Measurements from ENCODE around the gene AMBRA1.
A peak's percentile ranks its signal among the peaks of the same experiment; 100 is the strongest.

The AMBRA1 gene

GRCh38 chr11:46393759-46394158 lies 200.1 kb downstream of the AMBRA1 start:
- no peak for DNase-seq (ENCODE audit: low read depth)

GRCh38 chr11:46393231-46393616 lies 200.6 kb downstream of the AMBRA1 start:
- DNase-seq (ENCODE audit: low read depth): no peak

GRCh38 chr11:46392421-46393230 lies 201.2 kb downstream of the AMBRA1 start:
- peak; percentile 84 for DNase-seq (ENCODE audit: low read depth)

GRCh38 chr11:46391578-46392420 lies 202.0 kb downstream of the AMBRA1 start, which contains the start of gene CHRM4:
TSS of gene CHRM4 (minus strand) at chr11:46391776. CDS start at chr11:46386557, 5,219 bp downstream.
- peak; percentile 54 for DNase-seq (ENCODE audit: low read depth)

- no peak for DNase-seq (ENCODE audit: low read depth)
Observed at GRCh38 chr11:46391186-46391577, 202.6 kb downstream of the AMBRA1 start.

GRCh38 chr11:46390331-46391171 lies 203.3 kb downstream of the AMBRA1 start:
- no peak for DNase-seq (ENCODE audit: low read depth)

DNA sequence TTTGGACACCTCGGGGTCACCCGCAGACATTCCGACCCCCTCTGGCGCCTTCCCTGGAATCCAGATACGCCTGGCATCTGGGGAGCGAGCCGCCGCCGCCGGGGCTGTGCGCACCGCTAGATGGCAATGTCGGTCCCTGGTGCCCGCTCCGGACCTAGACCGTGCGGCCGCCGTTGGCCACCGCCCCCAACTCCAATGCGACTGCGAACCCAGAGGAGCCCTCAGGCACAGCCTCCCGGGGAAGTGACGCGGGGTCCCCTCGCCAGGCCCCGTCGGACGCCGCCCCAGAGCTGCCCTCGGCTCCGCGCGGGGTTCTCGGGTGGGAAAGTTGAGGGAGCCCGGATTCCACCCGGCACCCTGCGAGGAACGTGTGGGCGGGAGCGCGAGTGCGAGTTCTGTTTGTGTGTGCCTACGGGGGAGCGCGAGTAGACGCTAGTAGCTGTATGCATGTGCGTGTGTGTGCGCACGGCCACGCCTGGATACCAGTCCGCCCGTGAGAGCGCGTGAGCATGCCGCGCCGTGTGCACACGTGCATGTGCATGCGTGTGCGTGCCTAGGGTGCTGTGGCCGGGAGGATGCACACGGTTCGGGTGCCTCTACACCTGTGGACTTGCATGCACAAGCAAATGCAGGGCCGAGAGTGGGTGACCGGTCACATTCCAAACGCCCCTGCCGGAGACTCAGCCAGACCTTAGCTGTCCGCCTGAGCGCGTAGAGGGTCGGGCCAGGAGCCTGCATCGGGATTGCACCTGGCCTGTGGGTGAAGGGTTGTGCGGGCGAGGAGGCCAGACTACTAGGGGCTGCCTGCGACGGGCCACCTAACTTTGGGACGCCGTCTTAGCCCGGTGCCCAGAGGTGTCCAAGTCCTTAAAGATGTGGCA lies 204.1 kb downstream of the AMBRA1 start:
- peak; percentile 70 for DNase-seq (ENCODE audit: low read depth)

- no peak for DNase-seq (ENCODE audit: low read depth)
Observed at GRCh38 chr11:46388619-46389449, 205.0 kb downstream of the AMBRA1 start.

DNA sequence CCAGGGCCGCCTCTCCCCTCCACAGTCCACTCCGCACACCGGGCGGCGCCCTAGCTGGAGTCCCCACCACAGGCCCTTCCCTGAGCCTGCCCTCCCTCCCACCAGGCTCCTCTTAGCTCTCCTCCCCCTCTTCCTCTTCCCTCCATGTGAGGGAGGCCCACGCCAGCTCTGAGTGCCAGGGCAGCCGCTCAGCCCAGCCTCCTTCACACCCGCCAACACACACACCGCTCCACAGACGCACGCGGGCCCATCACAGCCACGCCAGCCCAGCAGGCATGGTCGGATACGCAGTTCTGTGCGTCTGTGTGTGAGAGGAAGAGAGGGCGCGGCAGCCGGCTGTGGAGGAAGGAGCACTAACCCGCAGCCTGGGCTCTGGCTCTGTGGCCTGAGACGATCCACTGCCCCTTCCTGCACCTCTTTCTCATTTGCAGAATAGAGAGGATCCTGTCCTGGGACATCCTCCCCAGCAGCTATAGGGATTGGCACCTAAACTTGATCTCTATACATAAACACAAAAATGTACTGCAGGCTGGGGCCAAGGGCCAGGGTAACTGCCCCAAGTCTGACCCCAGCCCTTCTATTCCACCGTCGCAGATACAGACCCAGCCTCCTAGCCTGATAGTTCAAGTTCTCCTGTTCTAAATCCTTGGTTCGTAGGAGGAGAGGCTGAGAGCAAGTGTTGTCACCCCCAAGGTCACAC lies 205.8 kb downstream of the AMBRA1 start:
- no peak for DNase-seq (ENCODE audit: low read depth)

GRCh38 chr11:46387456-46387855 lies 206.4 kb downstream of the AMBRA1 start:
- no peak for DNase-seq (ENCODE audit: low read depth)

DNA sequence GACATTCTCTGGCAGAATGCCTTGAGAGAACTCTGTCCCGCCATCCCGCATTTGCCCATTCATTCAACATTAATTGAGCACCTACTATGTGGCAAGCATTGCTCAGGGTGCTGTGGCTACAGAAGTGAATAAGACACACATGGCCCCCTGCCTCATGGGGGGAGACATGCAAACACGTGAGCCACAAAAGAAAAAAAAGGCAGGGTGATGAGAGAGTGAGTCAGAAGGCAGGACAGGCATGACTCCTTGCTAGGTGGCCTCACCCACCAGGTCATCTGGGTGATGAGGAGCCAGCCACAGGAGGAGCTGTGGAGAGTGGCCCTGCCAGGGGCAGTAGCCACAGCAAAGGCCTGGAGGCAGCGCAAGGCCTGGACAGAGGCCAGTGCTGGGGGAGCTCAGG lies 207.1 kb downstream of the AMBRA1 start:
- peak; percentile 34 for DNase-seq (ENCODE audit: low read depth)

DNA sequence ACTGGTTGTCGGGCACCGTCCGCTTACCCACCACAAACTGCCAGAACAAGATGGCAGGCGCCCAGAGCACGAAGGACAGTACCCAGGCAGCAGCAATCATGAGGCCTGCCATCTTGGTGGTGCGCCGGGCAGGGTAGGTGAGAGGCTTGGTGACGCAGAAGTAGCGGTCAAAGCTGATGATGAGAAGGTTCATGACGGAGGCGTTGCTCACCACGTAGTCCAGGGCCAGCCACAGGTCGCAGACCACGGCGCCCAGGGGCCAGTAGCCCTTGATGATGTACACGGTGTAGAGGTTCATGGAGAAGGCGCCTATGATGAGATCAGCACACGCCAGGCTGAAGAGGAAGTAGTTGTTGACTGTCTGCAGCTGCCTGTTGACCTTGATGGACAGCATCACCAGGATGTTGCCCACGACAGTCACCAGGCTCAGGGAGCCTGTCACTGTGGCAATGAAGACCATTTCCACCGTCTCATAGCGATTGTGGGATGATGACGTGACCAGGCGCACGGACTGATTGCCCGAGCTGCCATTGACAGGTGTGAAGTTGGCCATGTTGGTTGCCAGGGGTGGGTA lies 207.7 kb downstream of the AMBRA1 start:
- DNase-seq (ENCODE audit: low read depth): no peak

DNA sequence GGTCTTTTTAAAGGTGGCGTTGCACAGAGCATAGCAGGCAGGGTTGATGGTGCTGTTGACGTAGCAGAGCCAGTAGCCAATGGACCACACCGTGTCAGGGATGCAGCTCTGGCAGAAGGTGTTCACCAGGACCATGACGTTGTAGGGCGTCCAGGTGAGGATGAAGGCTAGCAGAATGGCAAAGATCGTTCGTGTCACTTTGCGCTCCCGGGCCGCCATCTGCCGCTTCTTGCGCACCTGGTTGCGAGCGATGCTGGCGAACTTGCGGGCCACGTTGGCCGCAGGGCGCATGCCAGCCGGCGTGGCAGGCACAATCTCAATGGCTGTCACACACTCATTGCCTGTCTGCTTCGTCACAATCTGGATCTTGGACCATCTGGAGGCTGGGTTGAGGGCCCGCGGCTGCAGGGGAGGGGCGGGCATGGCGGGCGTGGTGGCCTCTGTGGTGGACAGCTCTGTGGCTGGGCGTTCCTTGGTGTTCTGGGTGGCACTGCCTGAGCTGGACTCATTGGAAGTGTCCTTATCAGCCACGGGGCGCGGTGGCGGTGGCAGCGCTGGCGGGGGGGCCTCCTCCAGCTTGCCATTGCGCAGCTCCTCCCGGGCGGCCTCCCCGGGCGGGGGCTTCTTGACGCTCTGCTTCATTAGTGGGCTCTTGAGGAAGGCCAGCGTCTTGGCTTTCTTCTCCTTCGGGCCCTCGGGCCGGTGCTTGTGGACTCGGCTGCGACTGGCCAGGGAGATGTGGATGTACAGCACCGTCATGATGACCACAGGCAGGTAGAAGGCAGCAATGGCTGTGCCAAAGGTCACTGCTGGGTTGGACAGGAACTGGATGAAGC lies 208.4 kb downstream of the AMBRA1 start:
- no peak for DNase-seq (ENCODE audit: low read depth)

DNA sequence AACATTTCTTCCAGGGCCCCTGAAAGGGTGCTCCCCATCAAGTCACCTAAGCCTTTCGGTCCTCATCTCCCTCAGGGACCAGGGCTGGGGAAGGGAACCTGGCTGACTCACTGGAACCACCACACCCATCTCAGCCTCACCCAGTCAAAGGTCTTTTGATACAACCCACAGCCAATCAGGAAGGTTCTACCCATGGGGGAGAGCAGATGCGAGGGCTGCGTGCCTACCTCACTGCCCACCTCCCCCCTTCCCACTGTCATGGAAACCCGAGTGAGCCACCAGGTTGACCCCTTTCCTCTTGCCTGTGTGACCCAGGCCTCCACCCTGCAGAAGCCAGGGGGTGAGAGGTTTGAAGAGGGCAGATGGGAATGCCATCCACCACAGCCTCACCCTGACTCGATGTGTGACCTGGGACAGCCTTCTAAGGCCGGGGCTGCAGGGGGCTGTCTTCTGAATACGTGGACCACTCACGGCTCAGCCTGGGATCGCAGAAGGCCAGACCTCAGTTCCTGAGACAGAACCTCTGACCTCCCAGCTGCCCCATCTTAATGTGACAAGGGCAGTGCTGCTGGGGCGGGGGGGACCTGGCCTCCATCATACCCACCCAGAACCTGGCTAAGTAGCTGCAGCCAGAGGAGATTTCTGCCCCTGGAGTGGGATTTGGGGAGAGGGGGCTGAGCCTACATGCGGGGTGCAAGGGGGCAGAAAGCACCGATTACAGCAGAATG lies 209.7 kb downstream of the AMBRA1 start:
- DNase-seq (ENCODE audit: low read depth): no peak

GRCh38 chr11:46383404-46383758 lies 210.4 kb downstream of the AMBRA1 start:
- DNase-seq (ENCODE audit: low read depth): no peak

DNA sequence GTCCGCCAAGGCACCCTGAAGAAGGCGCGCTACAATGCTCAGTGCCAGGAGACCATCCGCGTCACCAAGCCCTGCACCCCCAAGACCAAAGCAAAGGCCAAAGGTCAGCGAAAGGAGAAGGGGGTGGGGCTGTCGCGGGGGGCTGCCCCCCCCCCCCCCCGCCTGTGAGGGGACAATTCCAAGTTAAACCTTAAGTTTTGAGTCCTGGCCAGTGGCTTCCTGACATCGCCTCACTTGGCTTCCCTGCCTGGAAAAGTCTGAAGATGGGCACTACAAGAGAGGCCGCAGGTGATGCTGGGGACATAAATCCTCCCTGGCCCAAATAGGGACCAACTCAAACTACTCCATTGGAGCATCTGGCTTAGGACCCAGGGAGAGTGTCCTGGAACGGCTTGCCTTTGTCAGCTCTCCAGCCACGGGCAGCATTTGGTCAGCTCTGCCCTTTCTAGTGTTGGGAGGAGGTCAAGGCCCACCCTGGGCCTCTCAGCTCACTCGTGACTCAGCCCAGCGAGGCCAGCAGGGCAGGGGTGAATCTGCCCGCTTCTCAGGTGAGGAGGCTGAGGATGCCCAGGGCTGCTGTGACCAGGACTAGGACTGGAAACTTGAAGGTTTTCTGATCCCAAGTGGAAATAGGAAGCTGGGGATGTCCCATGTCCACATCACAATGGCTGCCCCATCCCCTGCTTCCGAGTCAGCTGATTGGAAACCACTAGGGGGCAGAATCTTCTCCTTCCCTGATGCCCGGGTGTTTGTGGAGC lies 211.0 kb downstream of the AMBRA1 start:
- peak; percentile 64 for DNase-seq (ENCODE audit: low read depth)

All from EH (cell line).